GM19397 (cell line): Measurements from ENCODE around the gene C20orf202.
A peak's percentile ranks its signal among the peaks of the same experiment; 100 is the strongest.
"Not testable (repeated sequence)": the region's sequence is repeated elsewhere in the genome, so short reads cannot be mapped to it uniquely, and the experiment has no call there.

Source experiments
- ATAC-seq: cut with Tn5 transposase; IDR thresholded peaks from one replicate; pipeline ENCODE4 v1.9.1; 2021; ENCODE audit warnings: mild to moderate bottlenecking, moderate library complexity; ENCODE audit not compliant: unreplicated experiment

Gene C20orf202

GRCh38 chr20:1207293-1207878, 4.1 kb downstream of the C20orf202 start:
- no peak for ATAC-seq

GRCh38 chr20:1209447-1210387, 6.5 kb downstream of the C20orf202 start:
- no peak for ATAC-seq

GRCh38 chr20:1210501-1210900, 7.2 kb downstream of the C20orf202 start:
- ATAC-seq, result no peak

GRCh38 chr20:1212023-1212422, 8.8 kb downstream of the C20orf202 start:
- ATAC-seq, result no peak

- no peak for ATAC-seq
Observed at GRCh38 chr20:1212607-1213396, 9.5 kb downstream of the C20orf202 start.

- ATAC-seq, result no peak
Observed at GRCh38 chr20:1214838-1215261, 11.6 kb downstream of the C20orf202 start.

DNA sequence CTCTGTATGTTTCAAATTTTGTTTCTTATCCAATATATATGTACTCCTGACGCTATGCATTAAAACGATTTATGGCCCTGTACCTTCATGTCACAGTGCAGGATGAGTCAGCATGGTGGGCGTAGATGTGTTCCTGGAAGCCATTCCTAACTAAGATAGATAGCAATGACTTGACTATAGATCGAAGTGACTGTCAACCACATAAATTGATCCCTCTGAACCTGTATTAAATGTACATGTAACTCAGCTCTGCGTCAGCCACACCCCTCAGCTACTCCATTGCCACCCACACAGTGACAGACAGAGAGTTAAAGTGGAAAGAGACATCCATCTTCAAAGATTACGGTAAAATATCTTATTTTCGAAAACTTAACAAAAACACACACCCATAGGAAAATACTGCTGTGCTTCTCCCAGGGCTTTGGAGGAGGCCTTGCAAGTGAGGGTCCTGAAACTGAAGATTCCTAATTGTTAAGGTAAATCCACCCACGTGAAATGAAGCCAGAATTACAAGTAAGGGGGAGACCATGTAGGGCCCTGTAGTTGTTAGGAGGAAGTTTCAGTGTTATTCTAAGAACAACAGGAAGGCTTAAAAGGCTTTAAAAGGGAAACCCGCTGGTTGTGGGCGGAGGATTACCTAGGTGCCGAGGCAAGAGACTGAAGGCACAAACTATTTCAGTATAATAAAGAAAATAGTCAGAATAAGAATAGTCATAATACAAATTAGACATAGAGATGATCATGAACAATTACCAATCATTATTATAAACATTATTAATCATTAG, 12.3 kb downstream of the C20orf202 start:
- no peak for ATAC-seq

DNA sequence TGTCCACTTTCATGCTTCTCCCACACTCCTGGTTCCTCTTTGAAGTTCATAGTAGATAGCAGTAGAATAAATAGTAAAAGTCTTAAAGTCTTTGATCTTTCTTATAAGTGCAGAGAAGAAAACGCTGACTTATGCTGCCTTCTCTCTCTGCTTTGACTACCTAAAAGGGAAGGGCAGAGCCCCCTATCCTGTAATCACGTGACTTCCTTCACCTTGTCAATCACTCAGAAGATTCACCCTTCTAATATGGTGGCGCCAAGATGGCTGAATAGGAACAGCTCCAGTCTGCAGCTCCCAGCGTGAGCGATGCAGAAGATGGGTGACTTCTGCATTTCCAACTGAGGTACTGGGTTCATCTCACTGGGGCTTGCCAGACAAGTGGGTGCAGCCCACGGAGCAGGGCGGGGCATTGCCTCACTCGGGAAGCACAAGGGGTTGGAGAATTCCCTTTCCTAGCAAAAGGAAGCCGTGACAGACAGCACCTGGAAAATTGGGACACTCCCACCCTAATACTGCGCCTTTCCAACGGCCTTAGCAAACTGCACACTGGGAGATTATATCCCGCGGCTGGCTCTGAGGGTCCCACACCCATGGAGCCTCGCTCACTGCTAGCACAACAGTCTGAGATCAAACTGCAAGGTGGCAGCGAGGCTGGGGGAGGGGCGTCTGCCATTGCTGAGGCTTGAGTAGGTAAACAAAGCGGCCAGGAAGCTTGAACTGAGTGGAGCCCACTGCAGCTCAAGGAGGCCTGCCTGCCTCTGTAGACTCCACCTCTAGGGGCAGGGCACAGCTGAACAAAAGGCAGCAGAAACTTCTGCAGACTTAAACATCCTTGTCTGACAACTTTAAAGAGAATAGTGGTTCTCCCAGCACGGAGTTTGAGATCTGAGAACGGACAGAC, 13.5 kb downstream of the C20orf202 start:
- not testable (repeated sequence) for ATAC-seq

- not testable (repeated sequence) for ATAC-seq
Observed at GRCh38 chr20:1222750-1223149, 19.5 kb downstream of the C20orf202 start.

- ATAC-seq, result no peak
Observed at GRCh38 chr20:1224205-1224890, 21.1 kb downstream of the C20orf202 start.

DNA sequence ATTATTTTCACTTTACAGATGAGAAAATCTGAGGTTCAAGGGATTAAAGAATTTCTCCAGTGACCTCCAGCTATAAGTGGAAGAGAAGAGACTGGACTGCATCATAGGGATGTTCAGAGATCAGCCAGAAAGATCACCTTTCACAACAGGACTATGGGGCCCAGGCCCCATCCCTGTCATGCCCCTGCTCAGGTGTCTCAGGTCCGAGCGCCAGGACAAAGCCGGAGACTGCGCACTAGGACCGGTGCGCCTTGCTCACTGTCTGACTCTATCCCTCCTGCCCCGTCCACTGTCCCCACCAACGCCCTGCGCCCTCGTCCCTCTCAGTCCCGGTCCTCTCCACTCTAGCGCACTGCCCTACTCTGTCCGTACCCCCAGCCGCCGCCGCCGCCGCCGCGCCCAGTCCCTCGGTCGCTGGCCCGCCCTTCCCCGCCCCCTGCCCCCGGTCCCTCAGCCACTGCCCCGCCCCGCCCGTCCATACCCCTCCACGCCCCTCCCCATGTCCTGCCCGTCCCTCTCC, 22.1 kb downstream of the C20orf202 start:
- peak; percentile 32 for ATAC-seq

GRCh38 chr20:1225783-1226654, 22.8 kb downstream of the C20orf202 start, which contains the start of gene RAD21L1:
RAD21L1 (plus strand) TSS chr20:1226044; CDS start chr20:1228454, 2,410 bp downstream.
- ATAC-seq, result peak; percentile 60

- no peak for ATAC-seq
Observed at GRCh38 chr20:1229541-1229940, 26.3 kb downstream of the C20orf202 start.

DNA sequence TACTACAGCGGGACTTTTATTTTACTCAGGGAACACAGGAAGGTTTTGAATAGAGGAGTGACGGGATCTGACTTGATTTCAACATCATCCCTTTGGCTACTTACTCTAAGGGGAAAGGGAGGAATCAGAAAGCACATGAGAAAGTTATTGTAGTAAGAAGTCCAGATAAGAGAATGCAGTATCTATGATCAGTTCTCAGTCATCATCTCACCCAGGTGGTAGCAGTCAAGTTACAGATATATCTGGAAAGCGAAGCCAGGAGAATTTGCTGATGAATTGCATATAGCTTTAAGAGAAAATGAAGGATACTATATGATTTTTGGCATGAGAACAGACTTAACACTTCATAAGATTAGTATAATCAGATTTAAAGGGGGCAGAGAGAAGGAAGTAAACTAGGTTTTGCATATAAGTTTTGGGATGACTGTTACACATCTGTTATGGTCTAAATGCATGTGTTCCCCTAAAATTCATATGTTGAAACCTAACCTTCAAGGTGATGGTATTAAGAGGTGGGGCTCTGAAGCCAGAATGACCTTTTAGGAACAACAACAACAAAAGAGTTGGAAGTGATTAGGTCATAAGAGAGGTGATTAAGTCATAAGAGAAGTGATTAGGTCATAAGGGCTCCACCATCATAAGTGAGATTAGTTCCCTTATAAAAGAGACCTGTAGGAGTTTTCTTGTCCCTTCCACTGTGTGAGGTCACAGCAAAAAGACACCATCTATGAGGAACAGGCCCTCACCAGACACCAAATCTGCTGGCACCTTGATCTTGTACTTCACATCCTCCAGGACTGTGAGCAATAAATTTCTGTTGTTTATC, 29.2 kb downstream of the C20orf202 start:
- ATAC-seq, result no peak

DNA sequence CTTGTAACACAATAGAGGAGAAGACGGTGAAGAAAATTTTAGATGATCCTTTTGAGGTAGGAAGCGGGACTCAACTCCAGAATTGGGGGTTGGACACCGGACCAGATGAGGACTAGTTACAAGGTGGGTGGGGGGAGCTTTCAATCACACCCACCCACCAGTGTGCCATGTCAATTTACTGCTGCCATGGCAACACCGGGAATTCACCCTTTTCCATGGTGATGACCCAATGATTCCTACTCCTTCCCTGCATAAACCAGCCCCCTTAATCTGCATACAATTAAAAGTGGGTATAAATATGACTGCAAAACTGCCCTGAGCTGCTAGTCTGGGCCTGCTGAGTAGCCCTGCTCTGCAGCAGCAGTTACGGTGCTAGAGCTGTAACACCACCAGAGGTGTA, 37.3 kb downstream of the C20orf202 start:
- ATAC-seq, result no peak

DNA sequence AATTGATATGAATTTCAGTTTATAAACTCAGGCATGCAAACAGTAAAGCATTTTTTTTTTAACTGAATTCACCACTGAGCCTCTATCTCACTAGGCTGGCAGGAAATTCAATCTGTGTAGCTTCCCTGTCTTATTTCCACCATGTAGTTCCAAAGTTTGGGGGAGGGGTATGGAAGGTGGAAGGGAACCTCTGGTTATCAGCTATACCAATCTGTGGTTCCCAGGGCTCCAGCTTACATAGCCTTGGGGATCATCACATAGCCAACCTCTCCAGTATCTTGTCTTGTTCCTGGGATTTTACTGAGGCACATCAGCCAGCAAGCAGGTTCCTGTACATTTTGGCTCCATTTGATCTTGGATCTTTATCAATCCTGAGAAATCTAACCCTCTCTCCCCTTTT, 38.2 kb downstream of the C20orf202 start:
- ATAC-seq, result no peak

GRCh38 chr20:1242099-1242498, 38.8 kb downstream of the C20orf202 start:
- ATAC-seq, result no peak
